ENCODE measurements around the gene LINGO1.

Gene LINGO1

DNA sequence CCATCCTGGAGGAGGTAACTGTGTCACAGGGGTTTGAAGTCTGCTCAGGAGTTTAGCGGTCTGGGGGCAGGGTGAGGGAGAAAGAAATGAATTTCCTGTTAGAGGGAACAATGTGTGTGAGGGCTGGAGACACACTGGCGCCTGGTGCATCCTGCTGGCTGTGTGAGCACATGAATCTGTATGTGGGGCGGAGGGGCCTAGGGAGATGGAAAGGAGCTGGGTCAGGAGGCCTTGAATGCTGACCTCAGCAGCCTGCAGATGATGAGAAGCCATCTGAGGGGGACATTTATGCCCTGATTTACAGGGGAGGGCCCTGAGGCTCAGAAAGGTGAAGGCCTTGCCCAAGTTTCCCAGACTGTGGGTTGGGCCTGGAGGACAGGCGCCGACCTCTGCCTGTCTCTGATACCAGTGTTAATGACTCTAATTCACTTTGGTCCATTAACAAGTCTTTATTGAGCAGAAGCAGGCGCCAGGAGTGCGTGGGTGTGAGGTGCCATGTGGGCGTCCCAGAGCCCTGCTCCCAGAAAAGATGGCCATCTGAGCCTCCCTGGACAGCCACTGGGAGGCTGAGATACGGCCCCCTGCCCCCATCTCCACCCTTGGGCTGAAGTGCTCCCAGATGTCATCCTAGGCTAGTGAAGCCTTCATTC, 34.8 kb downstream of the LINGO1 start:
- no peaks in the 10 kb centered on the region for H3K9me3 ChIP-seq (ENCODE audit: control insufficient read depth, low read length)
- H3K36me3 ChIP-seq (ENCODE audit: control insufficient read depth, insufficient read depth, low read length), result no peaks in the 10 kb centered on the region
- 92 to 93% methylated on average over 9 of the region's 9 CpGs for WGBS, 2 experiments
- H3K27me3 ChIP-seq (ENCODE audit: control insufficient read depth, insufficient read depth, low read length, poor library complexity, severe bottlenecking), result no peaks in the 10 kb centered on the region
- no peak overlapping the region for H3K4me3 ChIP-seq (ENCODE audit: insufficient read depth, low read depth, low read length)
- H3K27ac ChIP-seq (ENCODE audit: insufficient read depth, low read depth, low read length, poor library complexity, severe bottlenecking), result no peak overlapping the region
- peaks cover 6% of the 10 kb centered on the region for H3K4me1 ChIP-seq (ENCODE audit: control insufficient read depth, insufficient read depth, low read length)

DNA sequence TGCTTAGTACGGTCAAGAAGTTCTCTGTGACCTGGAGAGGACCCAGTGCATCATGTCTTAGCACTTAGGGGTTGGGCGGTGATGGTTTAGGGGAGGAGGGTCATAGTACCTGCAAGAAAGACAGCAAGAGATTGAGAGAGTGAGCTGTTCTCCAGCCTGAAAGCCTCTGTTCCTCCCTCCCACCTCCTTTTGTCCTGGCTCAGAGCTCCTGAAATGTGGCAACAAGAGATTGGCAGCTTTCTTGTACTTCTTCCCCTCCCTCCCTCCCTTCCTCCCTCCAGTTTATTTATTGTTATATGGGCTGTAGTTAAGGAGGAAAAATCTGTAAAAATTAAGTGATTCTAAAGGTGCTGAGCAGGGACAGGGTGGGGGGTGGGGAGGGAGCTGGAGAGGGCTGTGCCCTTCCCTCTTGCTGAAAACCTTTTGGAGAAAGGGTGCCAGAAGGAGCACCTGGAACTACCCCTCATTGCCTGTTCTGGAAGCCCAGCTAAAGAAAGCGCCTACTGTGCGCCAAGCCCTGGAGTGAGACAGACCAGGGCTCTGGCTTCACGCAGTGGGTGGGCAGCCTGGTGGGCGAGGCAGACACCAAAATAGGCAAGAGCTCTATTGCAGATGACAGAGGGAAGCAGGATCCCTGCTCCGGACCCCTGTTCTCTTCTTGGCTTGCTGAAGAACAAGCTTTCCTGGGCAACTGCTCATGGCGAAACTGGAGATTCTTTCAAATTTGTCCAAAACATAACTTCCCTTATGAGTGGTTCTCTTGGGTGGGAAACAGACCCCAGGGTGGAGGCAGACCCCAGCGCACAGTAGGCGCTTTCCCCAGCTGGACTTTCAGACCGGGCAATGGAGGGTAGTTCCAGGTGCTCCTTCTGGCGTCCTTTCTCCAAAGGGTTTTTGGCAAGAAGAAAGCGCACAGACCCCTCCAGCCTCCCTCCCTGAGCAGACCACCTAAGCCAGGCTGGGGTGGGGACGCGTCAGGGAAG, 35.6 kb downstream of the LINGO1 start:
- Histone ChIP-seq H3K27ac (ENCODE audit: insufficient read depth, low read depth, low read length, poor library complexity, severe bottlenecking) (no peak overlapping the region), H3K4me1 (ENCODE audit: control insufficient read depth, insufficient read depth, low read length) (peaks cover 7% of the 10 kb centered on the region), H3K36me3 (ENCODE audit: control insufficient read depth, insufficient read depth, low read length) (no peaks in the 10 kb centered on the region), H3K27me3 (ENCODE audit: control insufficient read depth, insufficient read depth, low read length, poor library complexity, severe bottlenecking) (no peaks in the 10 kb centered on the region), H3K4me3 (ENCODE audit: insufficient read depth, low read depth, low read length) (no peak overlapping the region), H3K9me3 (ENCODE audit: control insufficient read depth, low read length) (no peaks in the 10 kb centered on the region)
- WGBS, 2 experiments, result 90% methylated on average over 15 of the region's 15 CpGs

DNA sequence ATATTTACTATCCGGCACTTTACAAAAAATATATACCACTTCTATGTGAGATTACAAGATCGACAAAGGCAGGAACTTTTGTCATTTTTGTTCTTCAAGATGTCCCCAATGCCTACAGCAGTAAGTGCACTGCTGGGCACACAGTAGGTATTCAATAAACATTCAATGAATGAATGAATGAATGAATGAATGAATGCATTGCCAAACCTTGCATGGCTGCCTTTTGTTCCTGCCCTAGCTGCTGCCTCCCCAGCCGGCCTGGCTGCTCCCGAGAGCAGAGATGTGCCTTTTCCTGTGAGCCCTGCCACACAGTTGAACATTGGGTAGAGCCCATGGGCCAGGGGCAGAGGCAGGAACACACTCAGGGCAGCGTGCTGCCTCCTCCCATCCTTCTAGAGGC, 37.5 kb downstream of the LINGO1 start:
- Histone ChIP-seq H3K4me3 (ENCODE audit: insufficient read depth, low read depth, low read length) (no peak overlapping the region), H3K4me1 (ENCODE audit: control insufficient read depth, insufficient read depth, low read length) (peaks cover 13% of the 10 kb centered on the region), H3K27me3 (ENCODE audit: control insufficient read depth, insufficient read depth, low read length, poor library complexity, severe bottlenecking) (no peaks in the 10 kb centered on the region), H3K27ac (ENCODE audit: insufficient read depth, low read depth, low read length, poor library complexity, severe bottlenecking) (no peak overlapping the region), H3K36me3 (ENCODE audit: control insufficient read depth, insufficient read depth, low read length) (no peaks in the 10 kb centered on the region), H3K9me3 (ENCODE audit: control insufficient read depth, low read length) (no peaks in the 10 kb centered on the region)
- 68 to 79% methylated on average over 5 of the region's 5 CpGs for WGBS, 2 experiments

DNA sequence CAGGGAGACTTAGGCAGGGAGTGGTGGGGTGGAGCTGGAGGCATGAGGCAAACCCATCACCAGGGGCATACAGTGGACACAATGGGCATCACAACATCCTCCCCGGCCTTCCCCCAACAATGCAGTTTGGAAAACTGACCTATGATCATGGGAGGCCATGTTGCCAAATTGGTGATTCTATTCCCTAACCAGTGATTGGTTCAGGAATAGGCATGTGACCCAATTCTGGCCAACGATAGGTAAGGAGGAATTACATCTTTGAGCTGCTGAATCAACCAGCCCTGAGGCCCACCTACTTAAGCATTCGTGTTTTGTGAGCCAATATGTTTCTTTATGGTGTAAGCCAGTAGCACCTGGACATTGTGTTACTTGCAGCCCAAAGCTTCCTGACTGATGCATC, 40.0 kb downstream of the LINGO1 start:
- 61 to 64% methylated on average over 3 of the region's 3 CpGs for WGBS, 2 experiments

DNA sequence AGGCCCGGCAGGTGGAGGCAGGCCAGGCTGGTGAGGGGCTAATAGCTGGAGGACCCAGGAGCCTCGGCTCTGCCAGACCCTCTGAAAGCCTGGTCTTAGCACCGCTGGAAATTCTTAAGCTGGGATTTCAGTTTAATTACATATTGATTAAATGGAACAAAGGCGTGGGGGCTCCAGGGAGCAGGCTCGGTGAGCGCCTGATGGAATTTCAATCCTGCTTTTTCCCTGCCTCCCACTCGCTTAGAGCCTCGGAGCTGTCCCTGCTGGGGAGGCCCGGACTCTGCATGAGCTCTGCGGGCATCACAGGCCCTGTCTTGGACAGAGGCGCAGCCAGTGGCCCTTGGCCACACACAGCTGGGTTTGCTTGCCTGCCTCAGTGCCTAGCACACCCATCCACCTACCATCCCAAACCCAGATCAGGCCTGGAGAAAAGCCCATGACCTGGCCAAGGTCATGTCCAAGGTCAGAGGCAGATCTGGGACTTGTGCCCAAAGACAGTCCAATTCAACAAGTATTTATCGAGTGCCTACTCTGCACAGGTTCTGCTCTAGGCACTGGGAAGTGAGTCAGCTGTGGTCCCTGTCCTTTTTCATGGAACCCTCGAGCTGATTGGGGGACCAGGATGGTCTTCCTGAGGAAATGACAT, 40.6 kb downstream of the LINGO1 start:
- Histone ChIP-seq H3K27ac (ENCODE audit: insufficient read depth, low read depth, low read length, poor library complexity, severe bottlenecking) (no peak overlapping the region), H3K9me3 (ENCODE audit: control insufficient read depth, low read length) (no peaks in the 10 kb centered on the region), H3K36me3 (ENCODE audit: control insufficient read depth, insufficient read depth, low read length) (no peaks in the 10 kb centered on the region), H3K27me3 (ENCODE audit: control insufficient read depth, insufficient read depth, low read length, poor library complexity, severe bottlenecking) (no peaks in the 10 kb centered on the region), H3K4me3 (ENCODE audit: insufficient read depth, low read depth, low read length) (no peak overlapping the region), H3K4me1 (ENCODE audit: control insufficient read depth, insufficient read depth, low read length) (peaks cover 7% of the 10 kb centered on the region)
- WGBS, 2 experiments, result 65 to 68% methylated on average over 13 of the region's 13 CpGs

More for the DNA sequence above, 40.0 kb downstream of the LINGO1 start:
- no peaks in the 10 kb centered on the region for H3K36me3 ChIP-seq (ENCODE audit: control insufficient read depth, insufficient read depth, low read length)
- no peak overlapping the region for H3K27ac ChIP-seq (ENCODE audit: insufficient read depth, low read depth, low read length, poor library complexity, severe bottlenecking)
- H3K27me3 ChIP-seq (ENCODE audit: control insufficient read depth, insufficient read depth, low read length, poor library complexity, severe bottlenecking), result no peaks in the 10 kb centered on the region
- H3K9me3 ChIP-seq (ENCODE audit: control insufficient read depth, low read length), result no peaks in the 10 kb centered on the region
- peaks cover 7% of the 10 kb centered on the region for H3K4me1 ChIP-seq (ENCODE audit: control insufficient read depth, insufficient read depth, low read length)
- H3K4me3 ChIP-seq (ENCODE audit: insufficient read depth, low read depth, low read length), result no peak overlapping the region

DNA sequence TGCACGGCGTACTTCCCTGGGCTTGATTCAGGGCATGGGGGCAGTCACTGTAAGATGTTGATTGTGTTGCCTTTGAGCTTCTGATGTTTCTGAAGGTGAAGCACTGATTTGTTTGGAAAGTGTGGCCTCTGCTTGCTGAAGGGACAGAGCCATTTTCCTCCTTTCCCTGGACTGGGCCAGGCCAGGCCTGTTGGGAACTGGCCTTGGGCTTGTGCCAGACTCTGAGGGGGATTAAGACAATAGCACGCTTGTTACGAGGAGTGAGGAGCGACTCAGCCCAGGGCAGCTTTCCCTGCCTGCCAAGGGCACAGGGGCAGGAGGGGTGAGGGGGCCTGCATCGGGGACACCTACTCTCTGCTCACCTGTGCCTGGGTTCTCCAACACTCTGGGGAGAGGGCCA, 42.9 kb downstream of the LINGO1 start:
- WGBS, 2 experiments, result 87 to 91% methylated on average over 6 of the region's 6 CpGs
- Histone ChIP-seq H3K4me1 (ENCODE audit: control insufficient read depth, insufficient read depth, low read length) (peaks cover 7% of the 10 kb centered on the region), H3K4me3 (ENCODE audit: insufficient read depth, low read depth, low read length) (no peak overlapping the region), H3K27me3 (ENCODE audit: control insufficient read depth, insufficient read depth, low read length, poor library complexity, severe bottlenecking) (no peaks in the 10 kb centered on the region), H3K36me3 (ENCODE audit: control insufficient read depth, insufficient read depth, low read length) (no peaks in the 10 kb centered on the region), H3K27ac (ENCODE audit: insufficient read depth, low read depth, low read length, poor library complexity, severe bottlenecking) (no peak overlapping the region), H3K9me3 (ENCODE audit: control insufficient read depth, low read length) (no peaks in the 10 kb centered on the region)

DNA sequence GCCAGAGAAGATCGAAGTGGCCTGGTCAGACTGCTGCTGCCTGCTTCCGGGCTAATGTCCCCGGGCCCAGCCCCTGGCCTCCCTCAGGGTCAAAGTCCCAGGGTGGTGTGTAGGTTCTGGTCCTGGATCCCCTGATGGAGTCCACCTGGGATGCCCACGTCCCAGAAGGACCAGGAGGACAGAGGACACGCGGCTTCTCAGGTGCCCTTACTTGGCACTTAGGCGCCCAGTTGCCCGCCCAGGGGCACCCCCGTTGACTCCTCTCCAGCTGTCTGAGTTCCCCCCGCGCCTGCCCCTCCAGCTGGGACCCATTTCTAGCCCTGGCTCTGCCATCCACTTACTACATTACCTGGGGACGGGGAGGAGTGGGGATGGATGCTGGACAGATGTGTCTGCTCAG, 44.6 kb downstream of the LINGO1 start:
- WGBS, 2 experiments, result 96% methylated on average over 12 of the region's 12 CpGs
- H3K27ac ChIP-seq (ENCODE audit: insufficient read depth, low read depth, low read length, poor library complexity, severe bottlenecking), result no peak overlapping the region
- H3K36me3 ChIP-seq (ENCODE audit: control insufficient read depth, insufficient read depth, low read length), result no peaks in the 10 kb centered on the region
- H3K9me3 ChIP-seq (ENCODE audit: control insufficient read depth, low read length), result no peaks in the 10 kb centered on the region
- no peaks in the 10 kb centered on the region for H3K27me3 ChIP-seq (ENCODE audit: control insufficient read depth, insufficient read depth, low read length, poor library complexity, severe bottlenecking)
- H3K4me1 ChIP-seq (ENCODE audit: control insufficient read depth, insufficient read depth, low read length), result peaks cover 7% of the 10 kb centered on the region
- H3K4me3 ChIP-seq (ENCODE audit: insufficient read depth, low read depth, low read length), result no peak overlapping the region

DNA sequence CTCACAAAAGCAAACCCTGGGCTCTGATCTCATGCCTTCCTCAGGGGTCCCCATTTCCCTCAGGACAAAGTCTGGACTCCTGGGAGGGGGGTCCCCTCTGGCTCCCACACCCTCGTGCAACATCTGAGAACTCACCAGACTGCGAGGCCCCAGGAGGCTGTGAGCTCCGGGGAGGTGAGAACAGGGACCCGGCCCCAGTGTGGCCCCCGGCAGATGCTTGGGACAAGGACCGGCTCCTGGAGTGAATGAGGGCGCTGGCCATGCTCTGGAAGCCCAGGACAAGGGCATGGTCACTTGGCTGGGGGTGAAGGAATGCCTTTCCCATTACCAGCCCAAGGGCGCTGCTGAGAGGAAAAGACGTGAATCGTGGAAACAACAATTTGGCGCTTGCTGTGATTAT, 48.0 kb downstream of the LINGO1 start:
- WGBS, 2 experiments, result 88 to 91% methylated on average over 11 of the region's 11 CpGs
- no peaks in the 10 kb centered on the region for H3K27me3 ChIP-seq (ENCODE audit: control insufficient read depth, insufficient read depth, low read length, poor library complexity, severe bottlenecking)
- no peak overlapping the region for H3K27ac ChIP-seq (ENCODE audit: insufficient read depth, low read depth, low read length, poor library complexity, severe bottlenecking)
- H3K36me3 ChIP-seq (ENCODE audit: control insufficient read depth, insufficient read depth, low read length), result no peaks in the 10 kb centered on the region
- no peak overlapping the region for H3K4me3 ChIP-seq (ENCODE audit: insufficient read depth, low read depth, low read length)
- H3K4me1 ChIP-seq (ENCODE audit: control insufficient read depth, insufficient read depth, low read length), result no peaks in the 10 kb centered on the region
- no peaks in the 10 kb centered on the region for H3K9me3 ChIP-seq (ENCODE audit: control insufficient read depth, low read length)

DNA sequence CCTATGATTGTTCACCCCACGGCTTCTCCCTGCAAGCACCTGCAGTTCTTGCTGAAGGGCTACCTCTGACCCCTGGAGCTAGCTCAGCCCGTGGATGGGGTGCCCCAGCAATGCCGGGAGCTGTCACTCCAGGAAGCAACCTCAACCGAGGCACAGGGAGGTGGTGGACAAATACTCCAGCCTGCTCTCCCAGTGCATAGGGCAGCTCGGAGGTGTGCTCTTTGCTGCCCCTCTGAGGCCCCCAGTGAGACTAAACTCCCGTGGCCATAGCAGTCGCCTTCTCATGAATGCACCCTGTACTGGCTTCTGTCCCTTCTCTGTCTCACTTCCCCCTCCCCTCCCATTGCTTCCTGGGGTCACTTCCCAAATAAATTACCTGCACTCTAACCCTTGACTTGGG, 48.5 kb downstream of the LINGO1 start:
- no peaks in the 10 kb centered on the region for H3K27me3 ChIP-seq (ENCODE audit: control insufficient read depth, insufficient read depth, low read length, poor library complexity, severe bottlenecking)
- H3K9me3 ChIP-seq (ENCODE audit: control insufficient read depth, low read length), result no peaks in the 10 kb centered on the region
- no peaks in the 10 kb centered on the region for H3K36me3 ChIP-seq (ENCODE audit: control insufficient read depth, insufficient read depth, low read length)
- H3K4me1 ChIP-seq (ENCODE audit: control insufficient read depth, insufficient read depth, low read length), result no peaks in the 10 kb centered on the region
- no peak overlapping the region for H3K4me3 ChIP-seq (ENCODE audit: insufficient read depth, low read depth, low read length)
- WGBS, 2 experiments, result 41 to 42% methylated on average over 7 of the region's 7 CpGs
- H3K27ac ChIP-seq (ENCODE audit: insufficient read depth, low read depth, low read length, poor library complexity, severe bottlenecking), result no peak overlapping the region

DNA sequence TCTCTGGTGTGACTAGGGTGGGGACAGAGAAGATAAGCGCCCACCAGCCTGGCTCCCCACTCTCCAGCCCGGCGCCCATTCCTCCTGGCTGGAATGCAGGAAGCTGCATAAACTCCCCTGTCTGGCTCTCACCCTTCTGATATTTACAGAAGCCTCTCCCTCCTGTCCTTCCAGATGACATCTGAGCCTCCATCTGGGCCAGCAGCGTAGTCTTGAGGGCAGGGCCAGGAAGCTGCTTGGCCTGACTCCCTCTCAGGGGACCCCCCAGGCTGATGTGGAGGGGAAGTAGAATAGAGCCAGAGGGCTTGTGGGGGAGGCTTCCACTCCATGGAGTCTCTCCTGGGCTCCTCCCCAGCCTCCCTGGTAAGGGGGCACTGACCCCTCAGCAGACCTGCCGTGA, 49.9 kb downstream of the LINGO1 start:
- Histone ChIP-seq H3K4me3 (ENCODE audit: insufficient read depth, low read depth, low read length) (no peak overlapping the region), H3K36me3 (ENCODE audit: control insufficient read depth, insufficient read depth, low read length) (no peaks in the 10 kb centered on the region)
- 88 to 91% methylated on average over 5 of the region's 5 CpGs for WGBS, 2 experiments

More for the DNA sequence above, 49.9 kb downstream of the LINGO1 start:
- no peaks in the 10 kb centered on the region for H3K9me3 ChIP-seq (ENCODE audit: control insufficient read depth, low read length)
- H3K4me1 ChIP-seq (ENCODE audit: control insufficient read depth, insufficient read depth, low read length), result peaks cover 2% of the 10 kb centered on the region
- H3K27ac ChIP-seq (ENCODE audit: insufficient read depth, low read depth, low read length, poor library complexity, severe bottlenecking), result no peak overlapping the region
- no peaks in the 10 kb centered on the region for H3K27me3 ChIP-seq (ENCODE audit: control insufficient read depth, insufficient read depth, low read length, poor library complexity, severe bottlenecking)

All from ectodermal cell (in vitro differentiated cells).